HG03039 (cell line): Measurements from ENCODE around the gene CRP.
"Not testable (repeated sequence)": the region's sequence is repeated elsewhere in the genome, so short reads cannot be mapped to it uniquely, and the experiment has no call there.

Experiments
- ATAC-seq: cut with Tn5 transposase; IDR thresholded peaks from one replicate; pipeline ENCODE4 v1.9.1; 2021; ENCODE audit warnings: mild to moderate bottlenecking, moderate library complexity; ENCODE audit not compliant: unreplicated experiment

Gene CRP

GRCh38 chr1:159714529-159714928 is at the start of gene CRP:
Gene CRP, minus strand, starts transcription at chr1:159714589. Its CDS starts 104 bp downstream, at chr1:159714485.
- no peak for ATAC-seq

DNA sequence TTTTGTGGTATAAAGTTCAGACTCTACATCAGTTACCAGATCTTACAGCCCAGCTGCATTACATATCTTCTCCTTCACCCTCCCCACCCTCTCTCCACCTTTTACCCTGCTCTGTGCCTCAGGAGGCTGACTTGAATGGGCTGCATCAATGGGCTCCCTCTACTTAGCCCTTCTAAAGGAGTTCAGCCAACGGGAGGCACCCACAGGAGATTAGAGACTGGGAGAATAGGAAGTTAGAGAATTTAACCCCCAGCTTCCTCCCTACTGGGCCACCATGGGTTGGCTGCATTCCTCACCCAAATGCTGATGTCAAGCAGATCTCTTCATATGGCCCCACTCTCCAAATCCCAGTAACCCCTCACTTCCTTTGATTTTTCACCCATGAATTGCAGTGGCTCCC is 49.3 kb upstream of the CRP start:
- no peak for ATAC-seq

- no peak for ATAC-seq
Measured at GRCh38 chr1:159756397-159756796, 42.0 kb upstream of the CRP start.

DNA sequence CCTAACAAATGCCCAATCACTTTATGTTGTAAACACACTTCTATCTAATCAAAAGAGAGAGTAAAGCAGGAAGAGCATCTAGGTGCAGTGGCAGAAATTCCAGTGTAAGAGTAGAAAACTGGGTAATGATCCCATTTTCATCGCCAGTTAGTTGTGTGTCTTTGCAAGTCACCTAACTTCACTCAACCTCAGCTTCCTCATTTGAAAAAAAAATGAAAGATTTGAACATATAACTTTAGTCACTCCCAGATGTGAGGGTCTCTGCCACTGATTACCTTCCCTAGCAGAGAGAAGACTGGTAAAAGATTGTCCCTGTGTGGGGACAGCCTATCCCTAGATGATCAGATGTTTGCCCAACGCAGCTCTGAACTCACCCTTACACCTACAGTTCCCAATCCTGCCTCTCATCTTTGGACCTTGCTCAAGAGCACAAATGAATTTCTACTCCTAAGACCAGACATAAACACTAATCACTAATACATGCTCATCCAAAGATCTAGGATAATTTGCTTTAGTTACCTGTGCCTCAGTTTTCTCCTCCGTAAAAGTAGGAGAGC is 41.1 kb upstream of the CRP start:
- ATAC-seq = no peak

GRCh38 chr1:159753386-159753785 is 39.0 kb upstream of the CRP start:
- no peak for ATAC-seq

DNA sequence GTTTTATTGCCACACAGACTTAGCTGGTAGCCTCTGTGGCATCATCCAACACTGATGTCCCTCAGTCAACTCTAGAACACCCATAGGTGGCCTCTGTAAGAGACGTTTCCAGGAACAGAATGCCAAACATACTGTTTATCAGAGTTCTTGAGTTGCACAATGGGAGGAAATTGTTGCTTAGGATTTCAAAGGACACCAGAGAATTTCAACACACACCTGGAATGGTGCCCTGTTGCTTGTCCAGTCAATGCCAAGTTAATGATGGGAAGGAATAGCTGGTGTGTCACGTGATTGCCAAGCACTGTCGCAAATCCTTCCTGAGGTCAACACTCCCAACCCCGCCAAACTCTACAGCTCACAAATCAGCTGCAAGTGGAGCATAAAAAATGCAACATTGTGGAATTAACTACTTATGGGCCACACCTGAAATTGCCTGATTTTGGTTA is 37.8 kb upstream of the CRP start:
- ATAC-seq = no peak

- no peak for ATAC-seq
Measured at GRCh38 chr1:159751031-159751430, 36.6 kb upstream of the CRP start.

GRCh38 chr1:159750621-159751020 is 36.2 kb upstream of the CRP start:
- no peak for ATAC-seq

GRCh38 chr1:159749630-159750029 is 35.2 kb upstream of the CRP start:
- no peak for ATAC-seq

GRCh38 chr1:159748370-159748769 is 34.0 kb upstream of the CRP start:
- ATAC-seq = no peak

- ATAC-seq = no peak
Measured at GRCh38 chr1:159746666-159747065, 32.3 kb upstream of the CRP start.

GRCh38 chr1:159743651-159744410 is 29.4 kb upstream of the CRP start:
- ATAC-seq = no peak

DNA sequence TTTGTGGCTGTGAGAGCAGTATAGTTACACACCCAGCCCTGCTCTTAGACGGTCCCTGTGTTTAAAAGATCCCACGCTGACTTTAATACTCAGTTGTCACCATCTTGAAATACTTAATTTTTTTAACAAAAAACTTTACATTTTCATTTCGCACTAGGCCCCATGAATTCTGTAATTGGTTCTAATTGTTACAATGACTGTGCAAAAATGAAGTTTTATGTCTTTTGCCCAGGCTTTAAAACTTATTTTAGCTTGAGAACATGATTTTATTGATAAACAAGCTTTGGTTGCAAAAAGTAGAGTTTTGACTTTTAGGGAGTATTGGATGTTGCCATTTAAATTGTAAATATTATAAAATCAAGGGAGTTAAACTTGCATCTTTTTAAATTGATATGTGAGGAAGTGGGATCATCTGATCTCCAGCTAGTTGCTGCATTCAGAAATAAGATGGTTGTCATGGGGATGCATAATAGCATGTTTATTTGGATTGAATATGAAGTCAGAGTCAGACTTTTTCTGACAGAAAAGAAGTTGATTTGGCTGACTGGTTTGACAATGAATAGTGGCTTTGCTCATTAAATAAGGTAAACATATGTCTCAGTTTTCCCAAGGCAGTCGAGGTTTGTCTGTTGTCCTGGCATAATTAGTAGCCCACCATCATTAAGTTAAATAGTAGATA is 23.0 kb upstream of the CRP start:
- no peak for ATAC-seq

- ATAC-seq = not testable (repeated sequence)
Measured at GRCh38 chr1:159723188-159723587, 8.8 kb upstream of the CRP start.

DNA sequence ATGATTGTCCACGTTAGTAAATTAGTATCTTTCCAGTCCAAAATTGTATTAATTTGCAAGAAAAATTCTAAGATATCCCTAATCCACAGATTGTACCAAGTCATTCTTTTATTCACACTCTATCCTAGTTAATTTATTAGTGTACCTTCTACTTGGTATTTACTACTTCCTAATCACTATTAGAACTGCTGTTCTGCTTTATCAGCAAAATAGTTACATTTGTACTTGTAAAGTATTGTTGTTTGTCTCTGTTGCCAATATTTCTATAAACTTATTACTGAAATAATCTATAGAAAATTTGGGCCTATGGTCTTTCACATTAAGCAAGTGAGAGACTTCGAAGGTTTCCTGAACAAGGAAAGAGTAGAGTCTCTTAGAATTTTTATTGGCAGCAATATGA is 5.6 kb upstream of the CRP start:
- ATAC-seq = no peak

- no peak for ATAC-seq
Measured at GRCh38 chr1:159715855-159716254, 1.5 kb upstream of the CRP start.

DNA sequence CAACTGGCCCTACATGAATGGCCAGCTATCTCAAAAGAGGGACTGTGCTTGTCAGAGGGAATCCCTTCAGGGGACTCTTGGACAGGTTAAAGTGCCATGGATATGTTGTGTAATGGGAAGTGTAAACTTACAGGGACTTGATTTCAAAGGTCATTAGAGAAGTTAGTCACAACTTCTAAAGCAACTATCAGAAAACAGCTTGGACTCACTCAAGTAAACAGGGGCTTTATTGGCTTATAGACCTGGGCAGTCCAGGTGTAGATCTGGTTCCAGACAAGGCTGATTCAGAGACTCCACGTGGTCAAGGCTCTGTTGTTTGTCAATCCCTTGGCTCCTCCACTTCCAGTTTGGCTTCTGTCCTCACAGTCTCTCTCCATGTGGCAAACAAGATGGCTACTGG is 2.3 kb downstream of the CRP start:
- ATAC-seq = no peak

DNA sequence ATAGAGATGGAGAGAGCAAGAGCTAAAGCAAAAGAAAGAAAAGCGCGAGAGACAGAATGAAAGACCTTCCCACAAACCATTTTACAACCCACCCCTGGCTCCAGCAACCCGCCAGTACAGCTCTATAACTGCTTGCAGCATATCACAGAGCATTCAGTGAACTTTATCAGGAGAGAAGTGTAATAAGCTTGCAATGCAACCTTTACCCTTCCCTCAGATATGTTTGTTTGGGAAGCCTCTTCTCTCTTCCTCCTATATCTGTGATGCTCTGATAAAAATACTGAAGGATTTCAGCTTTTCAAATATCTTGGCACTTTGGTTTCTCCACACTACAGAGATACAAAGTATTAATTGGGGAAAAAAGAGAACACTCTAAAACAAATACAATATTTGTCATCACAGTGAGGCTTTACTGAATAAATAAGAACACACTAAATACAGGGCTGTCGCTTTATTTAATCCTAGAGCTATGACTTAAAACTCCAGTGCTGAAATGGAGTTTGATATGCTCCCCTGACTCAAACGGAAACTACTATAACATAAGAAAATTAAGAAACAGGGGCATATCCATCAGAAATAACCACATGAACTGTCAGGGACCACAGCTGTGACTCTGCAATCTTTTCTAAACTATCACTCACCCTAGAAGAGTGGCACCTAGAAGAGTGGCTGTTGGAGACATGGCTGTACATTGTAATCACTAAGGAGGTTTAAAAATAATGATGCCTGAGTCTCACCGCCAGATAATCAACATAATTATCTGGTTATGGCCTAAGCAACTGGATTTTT is 6.7 kb downstream of the CRP start:
- no peak for ATAC-seq

- ATAC-seq = no peak
Measured at GRCh38 chr1:159705904-159706256, 8.5 kb downstream of the CRP start.

DNA sequence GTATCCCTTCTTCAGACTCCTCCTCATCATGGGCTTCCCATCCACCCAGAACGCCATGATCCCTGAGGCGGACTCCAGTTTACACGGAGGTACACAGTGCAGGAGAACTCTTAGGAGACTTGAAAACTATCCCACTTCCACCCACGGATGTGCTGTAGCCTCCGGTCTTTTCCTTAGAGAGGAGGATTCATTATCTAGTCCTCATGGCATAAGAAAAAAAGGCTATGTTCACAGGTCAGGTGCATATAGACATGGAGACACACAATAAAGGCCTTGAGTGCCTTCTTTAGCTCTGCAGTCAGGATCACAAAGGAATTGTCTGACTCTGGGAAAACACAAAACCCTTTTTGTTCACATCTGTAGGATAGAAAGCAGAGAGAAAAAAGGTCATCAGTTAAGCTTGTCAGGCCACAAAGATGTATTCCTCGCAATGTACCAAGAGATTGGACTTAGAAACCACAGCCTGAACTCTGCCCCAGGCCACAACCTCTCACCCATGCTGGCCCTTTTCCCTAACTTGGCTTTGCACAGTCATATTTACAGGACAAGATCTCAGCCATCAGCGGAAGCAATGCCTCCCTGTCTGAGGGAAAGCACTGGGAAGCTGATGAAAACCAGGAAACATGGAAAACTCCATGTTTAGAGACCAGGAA is 9.0 kb downstream of the CRP start:
- no peak for ATAC-seq

- ATAC-seq = no peak
Measured at GRCh38 chr1:159704481-159704880, 9.9 kb downstream of the CRP start.
